Lower leg skin (tissue), 3 donors: ENCODE measurements around the gene DHRS1.

ENCODE experiments used
- CTCF ChIP-seq, 3 donors: fragments of 450-650 bp; IDR thresholded peaks; one replicate each; pipeline ENCODE4 v1.5.1; 2016; ENCODE audit warnings: antibody characterized with exemption in 3 of 3, mild to moderate bottlenecking in 3 of 3, moderate library complexity in 2 of 3
- POLR2A ChIP-seq, 2 donors: fragments of 450-650 bp; IDR thresholded peaks; one replicate each; pipeline ENCODE4 v1.6.1; 2016 to 2017; ENCODE audit warnings: antibody characterized with exemption in 2 of 2, mild to moderate bottlenecking in 1 of 2, moderate library complexity in 1 of 2

- TF ChIP-seq CTCF (IDR thresholded peaks at IDR 0.05) = no peak
- TF ChIP-seq POLR2A (IDR thresholded peaks at IDR 0.05) = no peak
Observed at GRCh38 chr14:24325963-24326362, 26.4 kb upstream of the DHRS1 start.
